ENCODE data around the gene GIT1. TPM values are rescaled to one million over a fixed set of nuclear protein-coding genes. Genes with fewer than 3 reads are reported as not detected.
A peak's percentile ranks its signal among the peaks of the same experiment; 100 is the strongest.

The GIT1 gene
- total and polyA plus RNA-seq, 2 donors (not counting 1 experiment from before 2014, with no cell fraction given), result 12.4 to 20.1 TPM

- Histone ChIP-seq H3K27me3 (ENCODE audit: control insufficient read depth, insufficient read depth, low read length) (no peaks in the 10 kb centered on the region), H3K36me3 (ENCODE audit: control insufficient read depth, insufficient read depth, low read length) (no peaks in the 10 kb centered on the region), H2AFZ (ENCODE audit: low read length) (peak overlapping the region; percentile 29), H3K27ac (ENCODE audit: insufficient read depth, low read length) (peak overlapping the region; percentile 36), H3K4me2 (ENCODE audit: extremely low read depth, insufficient read depth, low read length) (peak overlapping the region; percentile 94), H3K9ac (ENCODE audit: insufficient read depth, low read length) (peak overlapping the region; percentile 39), H3K9me3 (ENCODE audit: control insufficient read depth, insufficient read depth, low read depth, low read length) (no peaks in the 10 kb centered on the region), H4K20me1 (ENCODE audit: control insufficient read depth, extremely low read depth, insufficient read depth, low read length) (no peaks in the 10 kb centered on the region), H3K4me1 (ENCODE audit: control insufficient read depth, extremely low read depth, insufficient read depth, low read length) (peaks cover 20% of the 10 kb centered on the region), H3K4me3 (replicated peaks in 1 of 4; ENCODE audit: control extremely low read depth in 1 of 4, insufficient read depth in 1 of 4, low read depth in 3 of 4, low read length in 4 of 4) (peak overlapping the region; percentile 72 to 85 (median 80)), H3K79me2 (ENCODE audit: control insufficient read depth, insufficient read depth, low read length) (peaks cover 45% of the 10 kb centered on the region)
- TF ChIP-seq, protein P1, sequence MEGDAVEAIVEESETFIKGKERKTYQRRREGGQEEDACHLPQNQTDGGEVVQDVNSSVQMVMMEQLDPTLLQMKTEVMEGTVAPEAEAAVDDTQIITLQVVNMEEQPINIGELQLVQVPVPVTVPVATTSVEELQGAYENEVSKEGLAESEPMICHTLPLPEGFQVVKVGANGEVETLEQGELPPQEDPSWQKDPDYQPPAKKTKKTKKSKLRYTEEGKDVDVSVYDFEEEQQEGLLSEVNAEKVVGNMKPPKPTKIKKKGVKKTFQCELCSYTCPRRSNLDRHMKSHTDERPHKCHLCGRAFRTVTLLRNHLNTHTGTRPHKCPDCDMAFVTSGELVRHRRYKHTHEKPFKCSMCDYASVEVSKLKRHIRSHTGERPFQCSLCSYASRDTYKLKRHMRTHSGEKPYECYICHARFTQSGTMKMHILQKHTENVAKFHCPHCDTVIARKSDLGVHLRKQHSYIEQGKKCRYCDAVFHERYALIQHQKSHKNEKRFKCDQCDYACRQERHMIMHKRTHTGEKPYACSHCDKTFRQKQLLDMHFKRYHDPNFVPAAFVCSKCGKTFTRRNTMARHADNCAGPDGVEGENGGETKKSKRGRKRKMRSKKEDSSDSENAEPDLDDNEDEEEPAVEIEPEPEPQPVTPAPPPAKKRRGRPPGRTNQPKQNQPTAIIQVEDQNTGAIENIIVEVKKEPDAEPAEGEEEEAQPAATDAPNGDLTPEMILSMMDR (conservative IDR thresholded peaks at IDR 0.05 in 1 of 2, IDR thresholded peaks at IDR 0.05 in 1 of 2; ENCODE audit: low read depth in 1 of 2, low read length in 2 of 2), result no peak
- no peak for TF ChIP-seq EZH2 (IDR thresholded peaks at IDR 0.05; ENCODE audit: low read length, missing control alignments)
- peak; percentile 9 to 24 for DNase-seq (ENCODE audit: low read depth in 2 of 2)
Observed at GRCh38 chr17:29588562-29589411, 661 bp downstream of the GIT1 start.

- H3K27ac ChIP-seq (ENCODE audit: insufficient read depth, low read length), result peak overlapping the region; percentile 36
- peak overlapping the region; percentile 94 for H3K4me2 ChIP-seq (ENCODE audit: extremely low read depth, insufficient read depth, low read length)
- H3K36me3 ChIP-seq (ENCODE audit: control insufficient read depth, insufficient read depth, low read length), result peaks cover 4% of the 10 kb centered on the region
- H4K20me1 ChIP-seq (ENCODE audit: control insufficient read depth, extremely low read depth, insufficient read depth, low read length), result no peaks in the 10 kb centered on the region
- no peaks in the 10 kb centered on the region for H3K27me3 ChIP-seq (ENCODE audit: control insufficient read depth, insufficient read depth, low read length)
- peak overlapping the region; percentile 72 to 85 (median 80) for H3K4me3 ChIP-seq (replicated peaks in 1 of 4; ENCODE audit: control extremely low read depth in 1 of 4, insufficient read depth in 1 of 4, low read depth in 3 of 4, low read length in 4 of 4)
- no peaks in the 10 kb centered on the region for H3K9me3 ChIP-seq (ENCODE audit: control insufficient read depth, insufficient read depth, low read depth, low read length)
- TF ChIP-seq, protein P1 (conservative IDR thresholded peaks at IDR 0.05 in 1 of 2, IDR thresholded peaks at IDR 0.05 in 1 of 2; ENCODE audit: low read depth in 1 of 2, low read length in 2 of 2), result no peak
- TF ChIP-seq EZH2 (IDR thresholded peaks at IDR 0.05; ENCODE audit: low read length, missing control alignments), result no peak
- peaks cover 52% of the 10 kb centered on the region for H3K79me2 ChIP-seq (ENCODE audit: control insufficient read depth, insufficient read depth, low read length)
- no peak overlapping the region for H2AFZ ChIP-seq (ENCODE audit: low read length)
- peak in 1 of 2 donors; percentile 12 for DNase-seq (ENCODE audit: low read depth in 2 of 2)
- H3K4me1 ChIP-seq (ENCODE audit: control insufficient read depth, extremely low read depth, insufficient read depth, low read length), result peaks cover 20% of the 10 kb centered on the region
- peak overlapping the region; percentile 39 for H3K9ac ChIP-seq (ENCODE audit: insufficient read depth, low read length)
Observed at GRCh38 chr17:29588017-29588561, 1.4 kb downstream of the GIT1 start.

GRCh38 chr17:29587591-29587990 lies 1.9 kb downstream of the GIT1 start:
- peak overlapping the region; percentile 72 to 85 (median 80) for H3K4me3 ChIP-seq (replicated peaks in 1 of 4; ENCODE audit: control extremely low read depth in 1 of 4, insufficient read depth in 1 of 4, low read depth in 3 of 4, low read length in 4 of 4)
- no peak for DNase-seq (ENCODE audit: low read depth in 2 of 2)
- no peaks in the 10 kb centered on the region for H4K20me1 ChIP-seq (ENCODE audit: control insufficient read depth, extremely low read depth, insufficient read depth, low read length)
- H3K27me3 ChIP-seq (ENCODE audit: control insufficient read depth, insufficient read depth, low read length), result no peaks in the 10 kb centered on the region
- H3K9me3 ChIP-seq (ENCODE audit: control insufficient read depth, insufficient read depth, low read depth, low read length), result no peaks in the 10 kb centered on the region
- H3K4me1 ChIP-seq (ENCODE audit: control insufficient read depth, extremely low read depth, insufficient read depth, low read length), result peaks cover 19% of the 10 kb centered on the region
- H3K9ac ChIP-seq (ENCODE audit: insufficient read depth, low read length), result no peak overlapping the region
- no peak overlapping the region for H2AFZ ChIP-seq (ENCODE audit: low read length)
- H3K36me3 ChIP-seq (ENCODE audit: control insufficient read depth, insufficient read depth, low read length), result peaks cover 8% of the 10 kb centered on the region
- no peak overlapping the region for H3K27ac ChIP-seq (ENCODE audit: insufficient read depth, low read length)
- TF ChIP-seq EZH2 (IDR thresholded peaks at IDR 0.05; ENCODE audit: low read length, missing control alignments), result no peak
- TF ChIP-seq, protein P1 (conservative IDR thresholded peaks at IDR 0.05 in 1 of 2, IDR thresholded peaks at IDR 0.05 in 1 of 2; ENCODE audit: low read depth in 1 of 2, low read length in 2 of 2), result no peak
- H3K79me2 ChIP-seq (ENCODE audit: control insufficient read depth, insufficient read depth, low read length), result peaks cover 52% of the 10 kb centered on the region
- peak overlapping the region; percentile 94 for H3K4me2 ChIP-seq (ENCODE audit: extremely low read depth, insufficient read depth, low read length)

All from fibroblast of lung (primary cell).